Esophagus muscularis mucosa (tissue), 4 donors: ENCODE results near the gene ATRIP. TPM values are rescaled to one million over a fixed set of nuclear protein-coding genes. Genes with fewer than 3 reads are reported as not detected.
A peak's percentile ranks its signal among the peaks of the same experiment; 100 is the strongest.

ENCODE experiments used
- DNase-seq: peaks from one replicate; pipeline ENCODE4 v3.0.0-alpha.2; 2017; ENCODE audit errors: extremely low spot score
- H3K27ac ChIP-seq, 4 donors: fragments of 200-600 bp; sonication (generic); replicated peaks in 1 of 4; 1 replicate in 3 of 4; 2 replicates in 1 of 4; pipeline ENCODE4 v1.5.1; 2016 to 2019; ENCODE audit warnings: mild to moderate bottlenecking in 1 of 4
- H3K27me3 ChIP-seq, 4 donors: fragments of 200-600 bp; sonication (generic); one replicate each; pipeline versions ENCODE4 v1.5.1 to v1.6.0; 2016 to 2019
- H3K36me3 ChIP-seq, 4 donors: fragments of 200-600 bp; sonication (generic); one replicate each; pipeline ENCODE4 v1.5.1; 2016 to 2019
- H3K4me1 ChIP-seq, 4 donors: fragments of 200-600 bp; sonication (generic); one replicate each; pipeline ENCODE4 v1.5.1; 2016 to 2019
- H3K4me3 ChIP-seq, 4 donors: fragments of 200-600 bp; sonication (generic); 1 replicate in 2 of 4; 2 replicates in 2 of 4; pipeline ENCODE4 v1.5.1; 2016 to 2019; ENCODE audit warnings: mild to moderate bottlenecking in 4 of 4, moderate library complexity in 1 of 4
- H3K9me3 ChIP-seq, 4 donors: fragments of 200-600 bp; sonication (generic); 1 replicate in 3 of 4; 2 replicates in 1 of 4; pipeline ENCODE4 v1.5.1; 2016 to 2019
- CTCF ChIP-seq, 3 experiments: fragments of 200-600 bp in 2 of 3; fragments of 450-650 bp in 1 of 3; sonication (generic) in 2 of 3; IDR thresholded peaks; one replicate each; pipeline ENCODE4 v1.5.1; 2017 to 2019; ENCODE audit warnings: antibody characterized with exemption in 3 of 3, mild to moderate bottlenecking in 2 of 3, moderate library complexity in 1 of 3
- EP300 ChIP-seq: sonication (generic); formaldehyde crosslinking; IDR thresholded peaks from one replicate; pipeline ENCODE4 v1.6.1; 2017; ENCODE audit warnings: antibody characterized with exemption
- POLR2A ChIP-seq: fragments of 450-650 bp; IDR thresholded peaks from one replicate; pipeline ENCODE4 v1.6.1; 2017; ENCODE audit warnings: antibody characterized with exemption, moderate library complexity, mild to moderate bottlenecking, low read depth
- POLR2AphosphoS5 ChIP-seq, 2 donors: sonication (generic); formaldehyde crosslinking; IDR thresholded peaks; one replicate each; pipeline ENCODE4 v1.6.1; 2017; ENCODE audit warnings: antibody characterized with exemption in 2 of 2
- WGBS: methylation state at CpG from one replicate; pipeline ENCODE4 v1.1.5; 2018; 5-methylcytosine and 5-hydroxymethylcytosine counted together
- intact Hi-C: fragments of 100-400 bp; cut with DNase I; formaldehyde crosslinking; loops from one replicate; pipeline ENCODE4 v1.15.1; 2023
- total RNA-seq, 4 donors: library from RNA; depleted of rRNA; stranded (reverse); fragments of >200 nt; gene quantifications; one replicate each; pipeline versions ENCODE4 v1.1.0 to v1.2.1, GENCODE V29; 2016

The ATRIP gene
- total RNA-seq, 4 donors from 2014 or later: 4.2 to 8.5 (median 5.3) TPM

GRCh38 chr3:48493203-48493501 is 46.6 kb downstream of the ATRIP start:
- no peak overlapping the region for H3K4me3 ChIP-seq
- TF ChIP-seq POLR2A: no peak
- TF ChIP-seq POLR2AphosphoS5 (IDR thresholded peaks at IDR 0.05): no peak
- TF ChIP-seq EP300: no peak
- no peak for TF ChIP-seq CTCF (IDR thresholded peaks at IDR 0.05)
- DNase-seq: no peak
- no peaks in the 10 kb centered on the region for H3K9me3 ChIP-seq
- peaks cover 12 to 58% (median 41%) of the 10 kb centered on the region in 4 donors for H3K36me3 ChIP-seq
- no peaks in the 10 kb centered on the region for H3K4me1 ChIP-seq
- H3K27ac ChIP-seq: no peak overlapping the region
- intact Hi-C loops: no loop called here
- H3K27me3 ChIP-seq: no peaks in the 10 kb centered on the region
- WGBS: 92% methylated on average over 3 of the region's 3 CpGs

GRCh38 chr3:48500656-48501055 is 54.1 kb downstream of the ATRIP start:
- WGBS: 97% methylated on average over 4 of the region's 5 CpGs
- Histone ChIP-seq H3K36me3 (peaks cover 26 to 54% (median 33%) of the 10 kb centered on the region in 4 donors), H3K4me3 (no peak overlapping the region), H3K4me1 (peaks cover 30 to 42% (median 38%) of the 10 kb centered on the region in 4 donors), H3K9me3 (no peaks in the 10 kb centered on the region), H3K27ac (no peak overlapping the region), H3K27me3 (peaks cover 0 to 3% (median 0%) of the 10 kb centered on the region in 4 donors)
- no peak for DNase-seq
- intact Hi-C loops: loop anchor here (10.0 kb wide), 1 partner anchor 56 kb away; the partner anchor contains the start of genes ATRIP, CCDC51 and TMA7
- TF ChIP-seq CTCF (IDR thresholded peaks at IDR 0.05) (no peak), POLR2A (no peak), EP300 (no peak), POLR2AphosphoS5 (IDR thresholded peaks at IDR 0.05) (no peak)

- no peak for TF ChIP-seq EP300
- no peak for TF ChIP-seq CTCF (IDR thresholded peaks at IDR 0.05)
- no peak for TF ChIP-seq POLR2AphosphoS5 (IDR thresholded peaks at IDR 0.05)
- TF ChIP-seq POLR2A: no peak
- H3K4me3 ChIP-seq: no peak overlapping the region
- H3K36me3 ChIP-seq: peaks cover 20 to 49% (median 28%) of the 10 kb centered on the region in 4 donors
- H3K9me3 ChIP-seq: no peaks in the 10 kb centered on the region
- H3K4me1 ChIP-seq: peaks cover 30 to 42% (median 38%) of the 10 kb centered on the region in 4 donors
- peaks cover 0 to 3% (median 0%) of the 10 kb centered on the region in 4 donors for H3K27me3 ChIP-seq
- H3K27ac ChIP-seq: no peak overlapping the region
- DNase-seq: no peak
- intact Hi-C loops: loop anchor here (10.0 kb wide), 1 partner anchor 56 kb away; the partner anchor contains the start of genes ATRIP, CCDC51 and TMA7
- 97% methylated on average over 6 of the region's 7 CpGs for whole genome bisulfite sequencing
These were observed 54.7 kb downstream of the ATRIP start for GRCh38 chr3:48501196-48501595.

DNA sequence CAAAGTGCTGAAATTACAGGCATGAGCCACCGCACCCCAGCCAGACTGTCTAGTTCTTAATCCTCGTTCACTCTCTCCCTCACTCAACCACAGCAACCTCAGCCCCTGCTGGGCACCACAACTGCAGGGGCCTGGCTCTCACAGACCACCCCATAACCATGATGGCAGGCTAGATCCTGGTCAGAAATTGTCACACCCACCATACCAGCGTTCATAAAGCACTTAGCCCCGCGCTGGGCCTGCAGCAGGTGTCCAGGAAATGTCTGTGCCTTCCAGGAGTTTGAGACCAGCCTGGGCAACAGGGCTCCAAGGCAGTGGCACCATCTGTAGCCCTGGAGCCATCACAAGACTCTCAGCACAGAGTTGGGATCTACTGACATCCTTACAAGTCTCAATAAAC is 55.6 kb downstream of the ATRIP start:
- no peaks in the 10 kb centered on the region for H3K9me3 ChIP-seq
- peak overlapping the region; percentile 83 to 98 (median 91) for H3K27ac ChIP-seq
- intact Hi-C loops: loop anchor here (10.0 kb wide), 1 partner anchor 57 kb away; the partner anchor contains the start of genes ATRIP, CCDC51 and TMA7
- no peak for TF ChIP-seq EP300
- no peak for TF ChIP-seq CTCF (IDR thresholded peaks at IDR 0.05)
- no peak for TF ChIP-seq POLR2AphosphoS5 (IDR thresholded peaks at IDR 0.05)
- no peak for TF ChIP-seq POLR2A
- H3K36me3 ChIP-seq: peaks cover 16 to 40% (median 23%) of the 10 kb centered on the region in 4 donors
- H3K4me3 ChIP-seq: no peak overlapping the region
- DNase-seq: no peak
- WGBS: 94% methylated on average over 2 of the region's 5 CpGs
- peaks cover 0 to 3% (median 0%) of the 10 kb centered on the region in 4 donors for H3K27me3 ChIP-seq
- peaks cover 30 to 42% (median 38%) of the 10 kb centered on the region in 4 donors for H3K4me1 ChIP-seq

GRCh38 chr3:48502728-48503168 is 56.2 kb downstream of the ATRIP start:
- 89% methylated on average over 4 of the region's 6 CpGs for WGBS

More at GRCh38 chr3:48502728-48503168, 56.2 kb downstream of the ATRIP start:
- intact Hi-C loops: loop anchor here (10.0 kb wide), 1 partner anchor 58 kb away; the partner anchor contains the start of genes ATRIP, CCDC51 and TMA7
- TF ChIP-seq POLR2A (no peak), CTCF (IDR thresholded peaks at IDR 0.05) (no peak), EP300 (no peak), POLR2AphosphoS5 (IDR thresholded peaks at IDR 0.05) (no peak)
- H3K27ac ChIP-seq: peak overlapping the region; percentile 83 to 98 (median 91)
- peaks cover 30 to 42% (median 41%) of the 10 kb centered on the region in 4 donors for H3K4me1 ChIP-seq
- peaks cover 16 to 33% (median 19%) of the 10 kb centered on the region in 4 donors for H3K36me3 ChIP-seq
- peak overlapping the region; percentile 63 to 78 (median 72) for H3K4me3 ChIP-seq
- no peak for DNase-seq
- H3K9me3 ChIP-seq: no peaks in the 10 kb centered on the region
- peaks cover 0 to 3% (median 0%) of the 10 kb centered on the region in 4 donors for H3K27me3 ChIP-seq
